Neural progenitor cell (in vitro differentiated cells): ENCODE measurements around the gene DTNB. TPM values are rescaled to one million over a fixed set of nuclear protein-coding genes. Genes with fewer than 3 reads are reported as not detected.

ENCODE experiments used
- DNase-seq: peaks from one replicate; pipeline ENCODE4 v3.0.0-alpha.2; 2016; ENCODE audit warnings: low spot score
- H2AFZ ChIP-seq: fragments of 200-600 bp; sonication (generic); replicated peaks from 2 replicates; pipeline ENCODE4 v1.6.1; 2016; ENCODE audit warnings: antibody characterized with exemption
- H3F3A ChIP-seq: fragments of 200-600 bp; sonication (generic); 2 replicates; pipeline ENCODE4 v1.6.1; 2016; ENCODE audit warnings: antibody characterized with exemption, low read depth
- H3K27ac ChIP-seq: fragments of 200-600 bp; sonication (generic); 2 replicates; pipeline ENCODE4 v1.5.1; 2016; ENCODE audit warnings: mild to moderate bottlenecking
- H3K27me3 ChIP-seq: fragments of 200-600 bp; sonication (generic); 2 replicates; pipeline ENCODE4 v1.6.1; 2016; ENCODE audit warnings: mild to moderate bottlenecking, moderate library complexity
- H3K36me3 ChIP-seq: fragments of 200-600 bp; sonication (generic); 2 replicates; pipeline ENCODE4 v1.5.1; 2016
- H3K4me1 ChIP-seq: fragments of 200-600 bp; sonication (generic); 2 replicates; pipeline ENCODE4 v1.6.1; 2016; ENCODE audit warnings: mixed run types
- H3K4me2 ChIP-seq: fragments of 200-600 bp; sonication (generic); 2 replicates; pipeline ENCODE4 v1.6.1; 2016
- H3K4me3 ChIP-seq: fragments of 200-600 bp; sonication (generic); 2 replicates; pipeline ENCODE4 v1.5.1; 2016
- H3K79me2 ChIP-seq: fragments of 200-600 bp; sonication (generic); 2 replicates; pipeline ENCODE4 v1.6.1; 2016; ENCODE audit warnings: low read depth
- H3K9ac ChIP-seq: fragments of 200-600 bp; sonication (generic); 2 replicates; pipeline ENCODE4 v1.6.1; 2016
- H3K9me3 ChIP-seq: fragments of 200-600 bp; sonication (generic); 2 replicates; pipeline ENCODE4 v1.5.1; 2016; ENCODE audit warnings: low read depth
- H4K20me1 ChIP-seq: fragments of 200-600 bp; sonication (generic); 2 replicates; pipeline ENCODE4 v1.6.1; 2016; ENCODE audit warnings: low read depth
- H3K27ac Mint-ChIP-seq: 3 replicates; pipeline ENCODE4 v1.8.0; 2021; ENCODE audit warnings: mixed read lengths
- H3K27me3 Mint-ChIP-seq: 2 replicates; pipeline ENCODE4 v1.8.0; 2022; ENCODE audit warnings: low read depth, mild to moderate bottlenecking, inconsistent platforms, moderate library complexity, mixed read lengths; ENCODE audit not compliant: insufficient read depth
- H3K36me3 Mint-ChIP-seq: 3 replicates; pipeline ENCODE4 v1.8.0; 2021; ENCODE audit warnings: mixed read lengths
- H3K4me1 Mint-ChIP-seq: 3 replicates; pipeline ENCODE4 v1.8.0; 2021; ENCODE audit warnings: mixed read lengths
- H3K4me3 Mint-ChIP-seq: 3 replicates; pipeline ENCODE4 v1.8.0; 2021; ENCODE audit warnings: mild to moderate bottlenecking, moderate library complexity, mixed read lengths
- H3K9me3 Mint-ChIP-seq: 3 replicates; pipeline ENCODE4 v1.8.0; 2020; ENCODE audit warnings: mixed read lengths
- EZH2 ChIP-seq: fragments of 200-600 bp; sonication (generic); IDR thresholded peaks from 2 replicates; pipeline ENCODE4 v1.6.1; 2017; ENCODE audit warnings: antibody characterized with exemption, mild to moderate bottlenecking, moderate library complexity
- EZH2phosphoT487 ChIP-seq: fragments of 200-600 bp; sonication (generic); IDR thresholded peaks from 2 replicates; pipeline ENCODE4 v1.6.1; 2017; ENCODE audit warnings: antibody characterized with exemption
- total RNA-seq: library from RNA; depleted of rRNA; stranded (reverse); fragments of >200 nt; gene quantifications from 2 replicates; pipeline ENCODE4 v1.2.3, GENCODE V29; 2015; ENCODE audit warnings: low replicate concordance
- TF ChIP-seq, protein P1 (sequence below): fragments of 200-600 bp; sonication (generic); IDR thresholded peaks from 2 replicates; pipeline ENCODE4 v1.5.1; 2017; ENCODE audit warnings: antibody characterized with exemption, mild to moderate bottlenecking

DTNB gene
- total RNA-seq, 1 donor from 2014 or later: 27.1 TPM

DNA sequence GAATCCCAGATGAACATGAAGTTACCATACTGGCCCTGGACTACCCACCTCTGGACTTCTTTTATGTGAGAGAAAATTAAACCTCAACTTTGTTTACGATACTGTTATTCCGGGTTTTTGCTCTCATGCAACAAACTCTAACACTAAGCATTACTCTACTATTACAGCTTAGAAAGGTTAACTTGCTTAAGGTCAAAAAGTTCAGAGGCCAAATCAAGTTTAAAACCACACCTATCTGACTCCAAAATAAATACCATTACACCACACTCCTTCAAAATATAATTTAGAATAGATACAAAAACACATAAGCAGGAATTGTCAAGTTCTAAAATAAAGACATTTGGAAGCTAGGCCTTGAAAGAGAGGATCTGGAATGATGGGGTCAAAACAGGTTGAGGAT lies 75.0 kb downstream of the DTNB start:
- H3K27me3 Mint-ChIP-seq: no peaks in the 10 kb centered on the region
- Histone ChIP-seq H3K27me3 (no peaks in the 10 kb centered on the region), H3K27ac (no peak overlapping the region), H3K9ac (no peak overlapping the region), H3K79me2 (no peaks in the 10 kb centered on the region), H3K4me1 (no peaks in the 10 kb centered on the region), H4K20me1 (no peaks in the 10 kb centered on the region), H3K36me3 (no peaks in the 10 kb centered on the region), H3K4me3 (no peak overlapping the region), H2AFZ (no peak overlapping the region), H3K9me3 (no peaks in the 10 kb centered on the region), H3K4me2 (no peak overlapping the region), H3F3A (no peaks in the 10 kb centered on the region)
- no peak for DNase-seq
- H3K4me3 Mint-ChIP-seq: no peak overlapping the region
- no peaks in the 10 kb centered on the region for H3K4me1 Mint-ChIP-seq
- TF ChIP-seq, protein P1, sequence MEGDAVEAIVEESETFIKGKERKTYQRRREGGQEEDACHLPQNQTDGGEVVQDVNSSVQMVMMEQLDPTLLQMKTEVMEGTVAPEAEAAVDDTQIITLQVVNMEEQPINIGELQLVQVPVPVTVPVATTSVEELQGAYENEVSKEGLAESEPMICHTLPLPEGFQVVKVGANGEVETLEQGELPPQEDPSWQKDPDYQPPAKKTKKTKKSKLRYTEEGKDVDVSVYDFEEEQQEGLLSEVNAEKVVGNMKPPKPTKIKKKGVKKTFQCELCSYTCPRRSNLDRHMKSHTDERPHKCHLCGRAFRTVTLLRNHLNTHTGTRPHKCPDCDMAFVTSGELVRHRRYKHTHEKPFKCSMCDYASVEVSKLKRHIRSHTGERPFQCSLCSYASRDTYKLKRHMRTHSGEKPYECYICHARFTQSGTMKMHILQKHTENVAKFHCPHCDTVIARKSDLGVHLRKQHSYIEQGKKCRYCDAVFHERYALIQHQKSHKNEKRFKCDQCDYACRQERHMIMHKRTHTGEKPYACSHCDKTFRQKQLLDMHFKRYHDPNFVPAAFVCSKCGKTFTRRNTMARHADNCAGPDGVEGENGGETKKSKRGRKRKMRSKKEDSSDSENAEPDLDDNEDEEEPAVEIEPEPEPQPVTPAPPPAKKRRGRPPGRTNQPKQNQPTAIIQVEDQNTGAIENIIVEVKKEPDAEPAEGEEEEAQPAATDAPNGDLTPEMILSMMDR: no peak
- TF ChIP-seq EZH2 (no peak), EZH2phosphoT487 (no peak)
- no peak overlapping the region for H3K27ac Mint-ChIP-seq
- H3K36me3 Mint-ChIP-seq: peaks cover 4% of the 10 kb centered on the region
- H3K9me3 Mint-ChIP-seq: no peaks in the 10 kb centered on the region

DNA sequence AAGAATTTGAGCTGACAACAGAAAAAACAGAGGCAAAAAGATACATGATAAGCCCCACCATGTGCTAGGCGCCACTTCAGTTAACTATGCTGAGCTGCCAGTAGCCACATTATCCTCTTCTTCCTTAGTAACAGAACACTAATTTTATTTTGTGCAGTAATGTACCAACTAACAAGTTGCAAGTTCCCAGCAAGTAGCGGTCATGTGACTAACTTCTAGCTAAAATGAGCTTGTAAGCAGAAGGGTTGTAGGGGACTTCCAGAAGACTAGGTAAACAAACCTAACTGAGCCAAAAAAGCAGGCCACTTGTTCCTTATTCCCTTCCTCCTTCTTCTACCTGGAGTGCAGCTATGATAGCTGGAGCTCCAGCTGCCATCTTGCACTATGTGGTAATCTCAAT lies 75.5 kb downstream of the DTNB start:
- no peak overlapping the region for H3K4me3 Mint-ChIP-seq
- no peak for DNase-seq
- no peak overlapping the region for H3K9ac ChIP-seq
- H3K4me3 ChIP-seq: no peak overlapping the region
- H3K4me1 Mint-ChIP-seq: no peaks in the 10 kb centered on the region
- no peak overlapping the region for H3K27ac Mint-ChIP-seq
- no peaks in the 10 kb centered on the region for H3K36me3 ChIP-seq
- no peaks in the 10 kb centered on the region for H3K9me3 ChIP-seq
- H3K27ac ChIP-seq: no peak overlapping the region
- no peaks in the 10 kb centered on the region for H3K79me2 ChIP-seq
- no peaks in the 10 kb centered on the region for H3K27me3 ChIP-seq
- H3K4me1 ChIP-seq: no peaks in the 10 kb centered on the region
- H3K4me2 ChIP-seq: no peak overlapping the region
- TF ChIP-seq EZH2 (no peak), EZH2phosphoT487 (no peak)
- TF ChIP-seq, protein P1: no peak
- H2AFZ ChIP-seq: no peak overlapping the region
- H4K20me1 ChIP-seq: no peaks in the 10 kb centered on the region
- peaks cover 4% of the 10 kb centered on the region for H3K36me3 Mint-ChIP-seq
- no peaks in the 10 kb centered on the region for H3K9me3 Mint-ChIP-seq
- no peaks in the 10 kb centered on the region for H3K27me3 Mint-ChIP-seq
- H3F3A ChIP-seq: no peaks in the 10 kb centered on the region

DNA sequence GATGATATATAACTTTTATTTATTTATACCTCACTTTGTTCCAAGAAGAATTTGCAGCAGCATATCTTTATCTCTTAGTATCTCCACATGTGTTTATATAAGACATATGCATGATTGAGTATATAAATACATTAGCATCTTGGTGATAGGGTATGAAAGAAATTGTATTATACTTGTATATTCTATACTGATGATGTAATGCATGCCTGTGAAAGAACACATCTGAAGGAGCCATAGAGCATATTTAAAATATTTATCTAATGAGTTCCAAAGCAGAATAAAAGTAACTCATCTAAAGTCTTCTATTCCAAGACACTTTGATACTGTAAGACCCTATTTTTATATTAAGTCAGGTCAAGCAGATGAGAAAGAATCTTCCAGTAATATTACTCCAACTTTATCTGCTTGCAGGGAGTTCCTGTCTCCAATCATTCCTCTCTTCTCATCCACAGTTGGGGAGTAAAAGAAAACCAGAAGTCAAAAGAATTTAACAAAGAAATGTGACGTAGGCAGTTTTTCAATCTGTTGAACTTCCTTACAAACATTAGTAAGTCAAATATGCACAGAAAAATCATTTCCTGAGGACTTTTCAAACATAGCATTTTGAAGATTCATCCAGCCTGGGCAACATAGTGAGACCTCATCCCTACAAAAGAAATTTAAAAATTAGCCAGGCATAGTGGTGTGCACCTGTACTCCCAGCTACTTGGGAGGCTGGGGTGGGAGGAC lies 76.7 kb downstream of the DTNB start:
- no peaks in the 10 kb centered on the region for H4K20me1 ChIP-seq
- Mint-ChIP-seq H3K4me3 (no peak overlapping the region), H3K4me1 (no peaks in the 10 kb centered on the region), H3K36me3 (peaks cover 4% of the 10 kb centered on the region), H3K27ac (no peak overlapping the region), H3K9me3 (no peaks in the 10 kb centered on the region), H3K27me3 (no peaks in the 10 kb centered on the region)
- no peak overlapping the region for H3K4me2 ChIP-seq
- no peaks in the 10 kb centered on the region for H3F3A ChIP-seq
- H3K27ac ChIP-seq: no peak overlapping the region
- DNase-seq: no peak
- H3K36me3 ChIP-seq: no peaks in the 10 kb centered on the region
- H3K4me3 ChIP-seq: no peak overlapping the region
- TF ChIP-seq EZH2: no peak
- TF ChIP-seq, protein P1: no peak
- no peak for TF ChIP-seq EZH2phosphoT487
- H3K9me3 ChIP-seq: no peaks in the 10 kb centered on the region
- no peak overlapping the region for H3K9ac ChIP-seq
- H3K4me1 ChIP-seq: no peaks in the 10 kb centered on the region
- no peaks in the 10 kb centered on the region for H3K27me3 ChIP-seq
- no peak overlapping the region for H2AFZ ChIP-seq
- H3K79me2 ChIP-seq: no peaks in the 10 kb centered on the region
